Keratinocyte (primary cell): ENCODE results near the gene JMJD7. TPM values are rescaled to one million over a fixed set of nuclear protein-coding genes. Genes with fewer than 3 reads are reported as not detected.

Experiments
- DNase-seq: peaks from one replicate; pipeline ENCODE4 v3.0.0-alpha.2; 2011; ENCODE audit warnings: low read depth, missing footprints, low spot score
- FAIRE-seq: peaks from 2 replicates; lab custom pipeline; 2011; peaks lifted over from hg19 to GRCh38; lab: Jason Lieb, UNC
- H2AFZ ChIP-seq: 2 replicates; pipeline ENCODE4 v1.6.0; 2012; ENCODE audit warnings: low read length, control low read depth, inconsistent platforms; ENCODE audit not compliant: control insufficient read depth
- H3K27ac ChIP-seq: 2 replicates; pipeline ENCODE4 v1.5.1; 2011; ENCODE audit warnings: low read length; ENCODE audit not compliant: control insufficient read depth, insufficient read depth
- H3K27me3 ChIP-seq: 3 replicates; pipeline ENCODE4 v1.6.0; 2011; ENCODE audit warnings: low read length; ENCODE audit not compliant: control insufficient read depth, insufficient read depth; ENCODE audit errors: extremely low read depth
- H3K36me3 ChIP-seq, 2 experiments: 2 replicates in 1 of 2; 3 replicates in 1 of 2; pipeline ENCODE4 v1.5.1; 2011; ENCODE audit warnings: low read length in 2 of 2, mild to moderate bottlenecking in 1 of 2; ENCODE audit not compliant: control insufficient read depth in 2 of 2, insufficient read depth in 2 of 2; ENCODE audit errors: extremely low read depth in 1 of 2
- H3K4me1 ChIP-seq: 3 replicates; pipeline ENCODE4 v1.5.1; 2011; ENCODE audit warnings: low read length; ENCODE audit not compliant: control insufficient read depth, insufficient read depth; ENCODE audit errors: extremely low read depth
- H3K4me2 ChIP-seq: 3 replicates; pipeline ENCODE4 v1.6.0; 2011; ENCODE audit warnings: low read depth, low read length; ENCODE audit not compliant: control insufficient read depth, insufficient read depth; ENCODE audit errors: extremely low read depth
- H3K4me3 ChIP-seq, 3 experiments: fragments of 200-600 bp in 1 of 3; sonication (generic) in 1 of 3; 2 replicates in 2 of 3; 3 replicates in 1 of 3; pipeline ENCODE4 v1.5.1; 2011 to 2016; ENCODE audit warnings: low read length in 3 of 3, mild to moderate bottlenecking in 3 of 3, control low read depth in 2 of 3, inconsistent platforms in 1 of 3, low read depth in 1 of 3, mixed read lengths in 1 of 3, mixed run types in 1 of 3, moderate library complexity in 1 of 3; ENCODE audit not compliant: control insufficient read depth in 2 of 3, insufficient read depth in 2 of 3; ENCODE audit errors: extremely low read depth in 1 of 3
- H3K79me2 ChIP-seq: 2 replicates; pipeline ENCODE4 v1.6.0; 2012; ENCODE audit warnings: low read length; ENCODE audit not compliant: control insufficient read depth, insufficient read depth
- H3K9ac ChIP-seq: 3 replicates; pipeline ENCODE4 v1.6.0; 2011; ENCODE audit warnings: low read length; ENCODE audit not compliant: control insufficient read depth, insufficient read depth; ENCODE audit errors: extremely low read depth
- H3K9me1 ChIP-seq: 3 replicates; pipeline ENCODE4 v1.6.0; 2011; ENCODE audit warnings: low read length; ENCODE audit not compliant: control insufficient read depth, insufficient read depth; ENCODE audit errors: extremely low read depth
- H3K9me3 ChIP-seq: 2 replicates; pipeline ENCODE4 v1.5.1; 2012; ENCODE audit warnings: low read depth, low read length; ENCODE audit not compliant: control insufficient read depth
- H4K20me1 ChIP-seq: 3 replicates; pipeline ENCODE4 v1.6.0; 2011; ENCODE audit warnings: low read length; ENCODE audit not compliant: control insufficient read depth, insufficient read depth; ENCODE audit errors: extremely low read depth
- CTCF ChIP-seq, 3 experiments: IDR thresholded peaks in 1 of 3; conservative IDR thresholded peaks in 1 of 3; optimal IDR thresholded peaks in 1 of 3; 2 replicates in 2 of 3; 3 replicates in 1 of 3; pipeline versions ENCODE3 to v1.5.1; 2011; ENCODE audit warnings: low read length in 3 of 3, mild to moderate bottlenecking in 3 of 3, moderate library complexity in 2 of 3, control low read depth in 1 of 3, inconsistent platforms in 1 of 3; ENCODE audit not compliant: insufficient read depth in 2 of 3; ENCODE audit errors: extremely low read depth in 1 of 3
- EZH2 ChIP-seq: IDR thresholded peaks from one replicate; pipeline ENCODE4 v1.6.1; 2012; ENCODE audit warnings: inconsistent platforms, mild to moderate bottlenecking, low read length, moderate library complexity
- dilution Hi-C: fragments of 300-500 bp; cut with MboI; formaldehyde crosslinking; loops from one replicate; pipeline ENCODE4 v1.7.0; 2020; ENCODE audit warnings: low sequenced_read_pairs; ENCODE audit not compliant: extremely low pct_ligation_motif_present
- polyA plus RNA-seq, 5 experiments: library from polyadenylated mRNA; depleted of rRNA in 3 of 5; stranded (reverse) in 3 of 5; stranded (forward) in 1 of 5; unstranded in 1 of 5; fragments of >200 nt; gene quantifications; 1 replicate in 1 of 5; 2 replicates in 3 of 5; 3 replicates in 1 of 5; pipeline versions ENCODE4 v1.2.1 to v1.2.3, GENCODE V29; 2011 to 2012; ENCODE audit warnings: missing spikeins in 2 of 5, low read depth in 1 of 5, low replicate concordance in 1 of 5

The JMJD7 gene
- polyA plus RNA-seq, 1 donor (not counting 4 experiments of a cell fraction or from before 2014, with no cell fraction given), result 8.2 TPM

GRCh38 chr15:41858756-41859155, 30.9 kb downstream of the JMJD7 start:
- H3K36me3 ChIP-seq, result peaks cover 0 to 1% of the 10 kb centered on the region in 2 experiments
- H3K27me3 ChIP-seq, result peaks cover 7% of the 10 kb centered on the region
- FAIRE-seq, result no peak
- H3K9me3 ChIP-seq, result no peaks in the 10 kb centered on the region
- no peak overlapping the region for H2AFZ ChIP-seq
- no peak for DNase-seq
- TF ChIP-seq CTCF (optimal IDR thresholded peaks at IDR 0.05 in 1 of 3, IDR thresholded peaks at IDR 0.05 in 1 of 3, conservative IDR thresholded peaks at IDR 0.05 in 1 of 3; ENCODE audit: extremely low read depth in 1 of 3, insufficient read depth in 2 of 3, low read length in 3 of 3) (peak in 2 of 3 experiments; percentile 2 to 10), EZH2 (no peak)
- no peak overlapping the region for H3K4me2 ChIP-seq
- H3K79me2 ChIP-seq, result no peaks in the 10 kb centered on the region
- H4K20me1 ChIP-seq, result no peaks in the 10 kb centered on the region
- no peak overlapping the region for H3K27ac ChIP-seq
- dilution Hi-C loops, result no loop called here
- H3K4me3 ChIP-seq, result no peak overlapping the region
- H3K4me1 ChIP-seq, result no peaks in the 10 kb centered on the region
- no peak overlapping the region for H3K9ac ChIP-seq
- H3K9me1 ChIP-seq, result no peaks in the 10 kb centered on the region

GRCh38 chr15:41860049-41860828, 32.3 kb downstream of the JMJD7 start:
- dilution Hi-C loops, result no loop called here

More at GRCh38 chr15:41860049-41860828, 32.3 kb downstream of the JMJD7 start:
- H2AFZ ChIP-seq, result no peak overlapping the region
- no peak overlapping the region for H3K9ac ChIP-seq
- no peak overlapping the region for H3K27ac ChIP-seq
- no peak overlapping the region for H3K4me2 ChIP-seq
- no peaks in the 10 kb centered on the region for H3K9me3 ChIP-seq
- no peak for DNase-seq
- no peak for FAIRE-seq
- H3K4me1 ChIP-seq, result no peaks in the 10 kb centered on the region
- no peak overlapping the region for H3K4me3 ChIP-seq
- H3K79me2 ChIP-seq, result no peaks in the 10 kb centered on the region
- no peak for TF ChIP-seq CTCF (optimal IDR thresholded peaks at IDR 0.05 in 1 of 3, IDR thresholded peaks at IDR 0.05 in 1 of 3, conservative IDR thresholded peaks at IDR 0.05 in 1 of 3; ENCODE audit: extremely low read depth in 1 of 3, insufficient read depth in 2 of 3, low read length in 3 of 3)
- TF ChIP-seq EZH2, result no peak
- peaks cover 6% of the 10 kb centered on the region for H3K27me3 ChIP-seq
- peaks cover 0 to 1% of the 10 kb centered on the region in 2 experiments for H3K36me3 ChIP-seq
- H3K9me1 ChIP-seq, result no peaks in the 10 kb centered on the region
- no peaks in the 10 kb centered on the region for H4K20me1 ChIP-seq
